HG03575 (cell line): ENCODE measurements around the gene TOP3A.
"Not testable (repeated sequence)": the region's sequence is repeated elsewhere in the genome, so short reads cannot be mapped to it uniquely, and the experiment has no call there.

Experiments
- ATAC-seq: cut with Tn5 transposase; IDR thresholded peaks from one replicate; pipeline ENCODE4 v1.9.1; 2021; ENCODE audit not compliant: unreplicated experiment, insufficient number of reproducible peaks, low FRiP score; ENCODE audit errors: extremely low read depth

TOP3A gene

DNA sequence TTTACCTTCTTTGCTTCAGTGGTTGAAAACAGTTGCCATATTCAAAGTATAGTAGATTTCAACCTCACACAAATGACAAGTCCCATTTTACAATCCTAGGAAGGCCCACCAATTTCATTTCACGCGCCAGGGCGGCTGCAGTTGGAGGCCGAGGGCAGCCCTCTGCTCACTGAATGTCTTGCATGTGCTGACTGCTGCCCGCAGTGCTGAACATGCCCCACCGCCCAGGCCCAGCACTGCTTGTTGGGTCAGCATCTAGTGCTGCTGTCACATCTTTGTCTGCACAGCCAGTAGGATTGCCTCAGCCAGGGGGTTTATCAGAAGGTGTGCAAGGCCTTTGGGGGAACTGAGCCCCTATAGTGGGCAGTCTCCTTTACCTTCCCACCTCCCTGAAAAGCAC lies 11.8 kb upstream of the TOP3A start:
- no peak for ATAC-seq

DNA sequence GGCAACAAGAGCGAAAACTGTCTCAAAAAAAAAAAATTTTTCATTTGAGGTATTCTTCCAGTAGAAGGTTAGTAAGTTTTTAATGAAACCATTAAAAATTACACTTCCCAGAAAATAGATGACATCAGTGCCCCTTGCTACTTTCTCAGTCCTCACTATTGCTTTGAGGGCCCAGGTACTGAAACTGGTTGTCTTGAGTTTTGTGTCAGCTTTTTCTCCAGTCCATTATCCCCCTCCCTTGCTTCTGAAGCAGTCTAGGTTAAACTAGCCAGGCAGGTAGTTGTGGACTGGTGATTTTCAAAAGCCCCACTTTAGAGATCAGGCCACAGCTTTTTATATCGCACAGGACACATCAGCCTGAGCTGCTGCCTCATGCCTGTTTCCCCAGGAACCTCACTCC lies 11.2 kb upstream of the TOP3A start:
- no peak for ATAC-seq

DNA sequence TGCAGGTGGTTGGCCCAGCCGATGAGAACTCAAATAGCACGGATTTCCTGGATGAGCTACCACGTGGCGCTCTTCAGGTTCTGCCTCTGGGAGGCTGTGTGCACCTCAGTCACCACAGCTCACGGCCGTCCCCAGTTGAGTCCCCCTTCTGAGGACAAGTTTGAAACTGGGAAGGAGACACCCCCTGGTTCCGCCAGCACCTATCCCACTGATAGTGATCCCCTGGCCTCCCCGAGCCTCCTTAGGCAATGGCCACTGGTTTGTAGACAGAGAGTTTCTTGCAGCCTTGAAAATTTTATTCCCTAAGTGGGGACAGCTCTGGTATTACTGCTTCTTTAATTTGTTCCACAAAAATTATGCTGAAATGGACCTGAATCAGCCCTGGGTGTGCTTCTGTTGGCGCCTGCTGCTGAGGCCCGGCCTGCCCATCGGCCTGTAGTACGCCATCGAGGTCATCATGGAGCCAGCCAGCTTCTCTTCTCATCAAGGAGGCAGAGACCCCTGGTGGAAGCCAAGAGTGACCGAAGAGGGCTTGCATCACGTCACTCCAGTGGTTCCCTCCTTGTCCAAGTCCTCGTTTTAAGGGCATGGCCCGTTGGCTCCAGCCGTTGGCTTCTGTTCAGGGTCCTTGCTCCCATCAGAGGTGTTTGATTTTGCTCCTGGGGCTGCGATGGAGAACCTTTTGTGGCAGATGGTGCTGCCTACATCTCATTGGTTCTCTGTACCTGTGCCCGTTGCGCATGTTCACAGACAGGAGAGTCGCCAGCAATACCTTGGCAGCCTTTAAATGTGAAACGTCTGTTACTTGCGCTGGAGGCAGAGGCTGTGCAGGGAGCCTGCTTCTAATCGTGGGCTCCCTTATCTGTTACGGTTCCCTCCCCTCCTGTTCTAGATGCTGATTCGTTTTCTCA lies 9.6 kb upstream of the TOP3A start:
- no peak for ATAC-seq

DNA sequence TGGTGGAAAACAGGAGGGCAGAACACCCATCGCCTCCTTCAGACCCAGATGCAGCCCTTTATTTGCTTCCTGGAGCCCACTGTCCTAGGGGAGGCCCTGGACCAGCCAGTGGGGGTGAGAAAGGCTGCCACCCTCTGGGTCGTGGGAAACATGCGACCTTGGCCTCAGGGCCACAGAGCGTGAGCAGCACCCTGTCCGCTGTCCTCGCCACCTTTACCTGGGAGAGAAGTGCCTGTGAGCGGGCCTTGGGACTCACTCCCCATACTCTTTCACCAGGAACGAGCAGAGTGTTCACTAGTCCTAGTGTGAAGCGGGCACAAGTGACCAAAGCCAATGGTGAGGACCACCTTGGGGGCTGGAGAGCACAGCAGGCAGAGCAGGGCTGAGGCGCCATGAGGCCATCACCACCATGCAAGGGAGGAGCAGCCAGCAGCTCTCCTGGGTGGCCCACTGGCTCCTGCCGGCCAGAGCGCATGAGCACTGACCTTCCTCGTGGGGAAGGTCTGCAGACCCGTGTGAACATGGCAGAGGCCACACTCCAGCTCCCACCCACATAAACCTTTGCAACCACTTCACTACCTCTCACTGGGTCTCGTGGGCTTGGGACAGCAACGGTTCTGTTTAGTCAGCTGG lies 8.8 kb upstream of the TOP3A start:
- ATAC-seq = no peak

GRCh38 chr17:18323007-18323406 lies 8.2 kb upstream of the TOP3A start:
- no peak for ATAC-seq

DNA sequence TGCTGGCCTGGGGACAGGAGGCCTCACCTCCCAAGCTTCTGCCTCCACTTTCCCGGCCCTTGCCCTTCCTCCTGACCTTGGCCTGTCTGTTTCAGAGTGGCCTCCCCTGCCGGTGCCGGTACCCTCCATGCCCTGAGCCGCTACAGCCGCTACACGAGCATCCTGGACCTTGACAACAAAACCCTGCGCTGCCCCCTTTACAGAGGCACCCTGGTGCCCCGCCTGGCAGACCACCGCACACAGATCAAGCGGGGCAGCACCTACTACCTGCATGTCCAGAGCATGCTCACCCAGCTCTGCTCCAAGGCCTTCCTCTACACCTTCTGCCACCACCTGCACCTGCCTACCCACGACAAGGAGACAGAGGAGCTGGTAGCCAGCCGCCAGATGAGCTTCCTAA lies 7.7 kb upstream of the TOP3A start:
- ATAC-seq = no peak

DNA sequence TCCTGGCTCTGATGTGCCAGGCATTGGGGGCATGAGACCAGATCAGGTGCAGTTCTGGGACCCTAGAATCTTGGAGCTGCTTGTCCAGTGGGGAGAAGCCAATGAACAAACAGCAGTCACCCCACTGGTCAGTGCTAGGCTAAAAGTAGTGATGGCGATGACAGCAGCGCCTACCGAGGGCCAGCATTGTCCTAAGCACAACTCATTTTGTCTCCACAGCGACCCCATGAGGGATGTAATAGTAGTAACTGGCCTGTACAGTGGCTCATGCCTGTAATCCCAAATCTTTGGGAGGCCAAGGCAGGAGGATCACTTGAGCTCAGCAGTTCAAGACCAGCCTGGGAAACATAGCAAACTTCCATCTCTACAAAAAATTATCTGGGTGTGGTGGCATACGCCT lies 6.5 kb upstream of the TOP3A start:
- ATAC-seq = no peak

GRCh38 chr17:18320301-18320700 lies 5.5 kb upstream of the TOP3A start:
- ATAC-seq = no peak

DNA sequence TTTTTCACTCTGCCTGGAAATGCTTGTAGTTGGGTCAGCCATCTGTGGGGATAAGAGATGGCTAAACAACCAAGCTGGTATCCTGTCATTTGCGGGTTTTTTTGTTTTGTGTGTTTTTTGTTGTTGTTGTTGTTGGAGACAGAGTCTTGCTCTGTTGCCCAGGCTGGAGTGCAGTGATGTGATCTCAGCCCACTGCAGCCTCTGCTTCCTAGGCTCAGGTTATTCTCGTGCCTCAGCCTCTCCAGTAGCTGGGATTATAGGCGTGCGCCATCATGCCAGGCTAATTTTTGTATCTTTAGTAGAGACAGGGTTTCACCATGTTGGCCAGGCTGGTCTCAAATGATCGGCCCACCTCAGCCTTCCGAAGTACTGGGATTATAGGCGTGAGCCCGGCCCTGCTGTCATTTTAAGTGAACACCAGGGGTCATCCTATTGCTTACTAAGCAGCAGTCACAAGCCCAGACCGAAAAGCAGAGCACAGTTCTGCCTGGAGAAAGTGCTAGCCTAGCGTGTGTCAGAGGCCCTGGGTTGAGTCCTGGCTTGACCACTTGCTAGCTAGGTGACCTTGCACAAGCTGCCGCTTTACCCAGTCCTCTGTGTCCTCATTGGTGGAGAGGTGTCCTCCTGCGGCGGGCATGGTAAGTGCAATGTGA lies 4.9 kb upstream of the TOP3A start:
- ATAC-seq = no peak

- no peak for ATAC-seq
These were observed 4.1 kb upstream of the TOP3A start for GRCh38 chr17:18318771-18319450.

DNA sequence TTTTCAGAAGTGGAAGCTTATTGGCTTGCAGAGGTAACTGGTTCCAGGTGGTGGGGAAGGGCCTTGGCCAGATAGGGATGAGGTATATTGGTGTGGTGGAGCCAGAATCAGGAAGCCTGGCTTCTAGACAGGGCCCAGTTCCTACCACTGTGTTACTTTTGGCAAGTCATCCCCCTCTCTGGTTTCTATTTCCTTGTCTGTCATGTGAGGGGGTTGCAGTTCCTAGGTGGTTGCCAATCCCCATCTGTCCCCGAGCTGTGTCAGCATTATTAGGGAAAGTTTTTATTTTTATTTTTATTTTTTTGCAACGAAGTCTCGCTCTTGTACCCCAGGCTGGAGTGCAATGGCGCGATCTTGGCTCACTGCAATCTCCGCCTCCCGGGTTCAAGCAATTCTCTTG lies 3.3 kb upstream of the TOP3A start:
- ATAC-seq = no peak

- ATAC-seq = no peak
These were observed 1.2 kb upstream of the TOP3A start for GRCh38 chr17:18315961-18316360.

GRCh38 chr17:18315562-18315922 lies 748 bp upstream of the TOP3A start:
- peak; percentile 6 for ATAC-seq

DNA sequence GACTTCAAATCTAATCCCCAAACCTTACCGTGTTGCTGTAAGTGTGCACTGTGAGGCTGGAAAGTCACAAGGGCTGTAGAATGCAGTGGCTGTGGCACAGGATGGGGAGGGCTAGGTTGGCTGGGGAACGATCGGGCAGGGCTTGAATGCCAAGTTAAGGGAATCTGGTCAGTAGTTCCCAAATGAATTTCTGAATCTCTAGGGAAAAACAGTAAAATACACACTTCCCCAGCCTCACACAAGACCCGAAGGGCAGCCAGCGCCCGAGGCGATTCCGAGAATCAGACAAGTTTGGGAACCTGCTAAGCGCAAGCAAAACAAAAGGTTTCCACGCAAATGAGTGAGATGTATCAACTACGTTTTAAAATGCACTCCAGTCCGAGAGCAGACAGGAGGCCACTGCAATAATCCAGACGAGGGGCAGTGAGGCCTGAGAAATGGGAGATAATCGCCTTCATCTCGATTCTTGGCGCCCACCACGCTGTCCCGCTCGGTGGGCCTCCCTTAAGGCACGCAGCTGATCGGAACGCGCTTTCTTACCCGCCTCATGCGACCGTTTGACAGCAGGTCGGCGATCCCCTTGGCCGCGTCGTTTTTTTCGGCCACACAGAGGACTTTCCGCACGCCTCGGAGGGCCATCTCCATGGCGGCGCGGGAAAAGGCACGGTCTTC lies 599 bp downstream of the TOP3A start:
- no peak for ATAC-seq

- no peak for ATAC-seq
These were observed 5.6 kb downstream of the TOP3A start for GRCh38 chr17:18309202-18309601.

- ATAC-seq = not testable (repeated sequence)
These were observed 11.6 kb downstream of the TOP3A start for GRCh38 chr17:18303206-18303605.

DNA sequence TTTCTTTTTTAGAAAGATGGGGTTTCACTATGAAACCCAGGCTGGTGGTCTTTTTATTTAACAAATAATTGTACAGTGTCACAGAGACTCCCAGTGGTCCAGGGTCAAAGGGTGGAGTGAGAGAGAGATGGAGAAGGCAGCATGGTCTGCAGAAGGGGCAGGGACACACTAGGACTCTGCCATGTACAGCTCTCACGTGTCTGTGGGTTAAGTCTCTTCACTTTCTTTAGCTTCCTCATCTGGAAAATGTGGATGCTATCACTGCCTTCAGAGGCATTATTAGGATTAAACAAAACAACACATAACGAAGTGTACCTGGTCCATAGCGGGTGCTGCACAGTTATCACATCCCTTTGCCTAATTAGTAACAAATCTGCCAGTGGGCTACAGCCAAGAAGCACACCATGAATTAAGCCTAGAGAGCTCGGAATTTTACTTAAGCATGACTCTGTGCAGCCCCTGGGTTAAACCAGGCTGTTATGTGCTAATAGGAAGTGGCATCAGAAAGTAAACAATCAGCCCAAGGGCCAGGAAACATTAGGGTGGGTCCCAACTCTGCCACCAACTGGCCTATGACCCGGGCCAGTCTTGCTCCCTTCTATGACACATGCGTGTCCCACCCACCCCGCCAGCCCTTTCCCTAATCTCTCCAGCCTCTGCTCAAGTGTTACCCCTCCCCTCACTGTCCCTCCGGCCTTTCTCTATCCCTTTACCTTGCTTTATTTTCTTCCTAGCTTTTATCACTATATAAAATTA lies 13.9 kb downstream of the TOP3A start:
- no peak for ATAC-seq

DNA sequence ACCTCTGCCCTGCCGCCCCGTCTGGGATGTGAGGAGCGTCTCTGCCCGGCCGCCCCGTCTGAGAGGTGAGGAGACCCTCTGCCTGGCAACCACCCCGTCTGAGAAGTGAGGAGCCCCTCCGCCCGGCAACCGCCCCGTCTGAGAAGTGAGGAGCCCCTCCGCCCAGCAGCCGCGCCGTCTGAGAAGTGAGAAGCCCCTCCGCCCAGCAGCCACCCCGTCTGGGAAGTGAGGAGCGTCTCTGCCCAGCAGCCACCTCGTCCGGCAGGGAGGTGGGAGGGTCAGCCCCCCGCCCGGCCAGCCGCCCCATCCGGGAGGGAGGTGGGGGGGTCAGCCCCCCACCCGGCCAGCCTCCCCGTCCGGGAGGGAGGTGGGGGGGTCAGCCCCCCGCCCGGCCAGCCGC lies 16.7 kb downstream of the TOP3A start:
- not testable (repeated sequence) for ATAC-seq
